Smooth muscle cell (in vitro differentiated cells): Measurements from ENCODE around the gene DPYD. TPM values are rescaled to one million over a fixed set of nuclear protein-coding genes. Genes with fewer than 3 reads are reported as not detected.

Source experiments
- DNase-seq: peaks from one replicate; lab custom pipeline; 2025; ENCODE audit not compliant: unreplicated experiment; lab: John Stamatoyannopoulos, UW
- H2AFZ ChIP-seq: fragments of 200-600 bp; sonication (generic); 2 replicates; pipeline ENCODE4 v1.6.0; 2016; ENCODE audit warnings: antibody characterized with exemption, low read depth, mild to moderate bottlenecking
- H3F3A ChIP-seq: fragments of 200-600 bp; sonication (generic); 2 replicates; pipeline ENCODE4 v1.6.0; 2017; ENCODE audit warnings: antibody characterized with exemption, low read depth
- H3K27ac ChIP-seq: fragments of 200-600 bp; sonication (generic); 2 replicates; pipeline ENCODE4 v1.5.1; 2016; ENCODE audit warnings: low read depth, mild to moderate bottlenecking
- H3K27me3 ChIP-seq: fragments of 200-600 bp; sonication (generic); 2 replicates; pipeline ENCODE4 v1.6.1; 2016; ENCODE audit warnings: low read depth, mild to moderate bottlenecking
- H3K36me3 ChIP-seq: fragments of 200-600 bp; sonication (generic); 2 replicates; pipeline ENCODE4 v1.5.1; 2016; ENCODE audit warnings: low read depth
- H3K4me1 ChIP-seq: fragments of 200-600 bp; sonication (generic); 2 replicates; pipeline ENCODE4 v1.5.1; 2016; ENCODE audit warnings: low read depth
- H3K4me2 ChIP-seq: fragments of 200-600 bp; sonication (generic); 2 replicates; pipeline ENCODE4 v1.6.0; 2016; ENCODE audit warnings: mild to moderate bottlenecking
- H3K4me3 ChIP-seq: fragments of 200-600 bp; sonication (generic); 2 replicates; pipeline ENCODE4 v1.5.1; 2016; ENCODE audit warnings: mild to moderate bottlenecking
- H3K79me2 ChIP-seq: fragments of 200-600 bp; sonication (generic); 2 replicates; pipeline ENCODE4 v1.6.0; 2016; ENCODE audit warnings: low read depth, mild to moderate bottlenecking
- H3K9ac ChIP-seq: fragments of 200-600 bp; sonication (generic); 2 replicates; pipeline ENCODE4 v1.6.0; 2016; ENCODE audit warnings: low read depth
- H3K9me3 ChIP-seq: fragments of 200-600 bp; sonication (generic); replicated peaks from 2 replicates; pipeline ENCODE4 v1.5.1; 2016; ENCODE audit warnings: low read depth
- H4K20me1 ChIP-seq: fragments of 200-600 bp; sonication (generic); 2 replicates; pipeline ENCODE4 v1.6.0; 2016; ENCODE audit warnings: low read depth
- WGBS: methylation state at CpG from one replicate; pipeline ENCODE4 v1.1.7; 2016; ENCODE audit warnings: low lambda C conversion rate; 5-methylcytosine and 5-hydroxymethylcytosine counted together
- polyA plus RNA-seq: library from polyadenylated mRNA; unstranded; fragments of >200 nt; fragmentation: Nextera tagmentation; extraction: Ambion mirVana; gene quantifications from 2 replicates; pipeline ENCODE4 v1.2.1, GENCODE V29; 2016
- total RNA-seq: library from RNA; depleted of rRNA; stranded (reverse); fragments of >200 nt; gene quantifications from 2 replicates; pipeline ENCODE4 v1.2.3, GENCODE V29; 2014
- TF ChIP-seq, protein P1 (sequence below): fragments of 200-600 bp; sonication (generic); IDR thresholded peaks from 2 replicates; pipeline ENCODE4 v1.5.1; 2017; ENCODE audit warnings: borderline replicate concordance, mild to moderate bottlenecking, antibody characterized with exemption; ENCODE audit not compliant: insufficient read depth, poor library complexity, severe bottlenecking

Gene DPYD
- total and polyA plus RNA-seq, 2 experiments from 2014 or later, result 1.8 to 2.0 TPM

GRCh38 chr1:97649591-97649990 lies 271.2 kb downstream of the DPYD start:
- no peak overlapping the region for H3K27ac ChIP-seq
- no peak overlapping the region for H3K4me2 ChIP-seq
- H3K9me3 ChIP-seq, result peaks cover 6% of the 10 kb centered on the region
- TF ChIP-seq, protein P1, sequence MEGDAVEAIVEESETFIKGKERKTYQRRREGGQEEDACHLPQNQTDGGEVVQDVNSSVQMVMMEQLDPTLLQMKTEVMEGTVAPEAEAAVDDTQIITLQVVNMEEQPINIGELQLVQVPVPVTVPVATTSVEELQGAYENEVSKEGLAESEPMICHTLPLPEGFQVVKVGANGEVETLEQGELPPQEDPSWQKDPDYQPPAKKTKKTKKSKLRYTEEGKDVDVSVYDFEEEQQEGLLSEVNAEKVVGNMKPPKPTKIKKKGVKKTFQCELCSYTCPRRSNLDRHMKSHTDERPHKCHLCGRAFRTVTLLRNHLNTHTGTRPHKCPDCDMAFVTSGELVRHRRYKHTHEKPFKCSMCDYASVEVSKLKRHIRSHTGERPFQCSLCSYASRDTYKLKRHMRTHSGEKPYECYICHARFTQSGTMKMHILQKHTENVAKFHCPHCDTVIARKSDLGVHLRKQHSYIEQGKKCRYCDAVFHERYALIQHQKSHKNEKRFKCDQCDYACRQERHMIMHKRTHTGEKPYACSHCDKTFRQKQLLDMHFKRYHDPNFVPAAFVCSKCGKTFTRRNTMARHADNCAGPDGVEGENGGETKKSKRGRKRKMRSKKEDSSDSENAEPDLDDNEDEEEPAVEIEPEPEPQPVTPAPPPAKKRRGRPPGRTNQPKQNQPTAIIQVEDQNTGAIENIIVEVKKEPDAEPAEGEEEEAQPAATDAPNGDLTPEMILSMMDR, result no peak
- no peaks in the 10 kb centered on the region for H3K79me2 ChIP-seq
- H3K4me3 ChIP-seq, result no peak overlapping the region
- no peak for DNase-seq
- no peaks in the 10 kb centered on the region for H3K36me3 ChIP-seq
- H4K20me1 ChIP-seq, result no peaks in the 10 kb centered on the region
- no peak overlapping the region for H2AFZ ChIP-seq
- 90% methylated on average over 4 of the region's 4 CpGs for WGBS
- no peak overlapping the region for H3K9ac ChIP-seq
- H3K27me3 ChIP-seq, result no peaks in the 10 kb centered on the region
- H3F3A ChIP-seq, result no peaks in the 10 kb centered on the region
- no peaks in the 10 kb centered on the region for H3K4me1 ChIP-seq

DNA sequence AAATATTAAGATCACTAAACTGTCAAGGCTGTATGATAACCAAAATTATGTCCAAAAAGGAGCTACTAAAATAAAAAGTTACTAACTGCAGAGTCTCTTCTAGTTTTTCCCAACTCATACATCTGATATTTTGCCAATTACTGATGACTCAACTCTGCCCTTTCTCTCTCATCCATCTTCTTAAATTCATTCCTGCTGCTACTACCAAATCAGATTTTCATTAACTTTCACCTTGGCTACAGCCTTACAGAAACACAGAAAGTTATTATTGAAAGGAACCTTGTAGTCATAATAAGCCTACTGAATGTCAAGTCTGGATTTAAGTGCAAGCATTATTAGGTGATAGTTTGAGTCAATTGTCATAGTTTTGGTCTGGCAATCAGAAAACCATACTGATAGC lies 273.1 kb downstream of the DPYD start:
- H3K4me2 ChIP-seq, result no peak overlapping the region
- H4K20me1 ChIP-seq, result no peaks in the 10 kb centered on the region
- no peak overlapping the region for H3K9ac ChIP-seq
- no peak for DNase-seq
- no peaks in the 10 kb centered on the region for H3K79me2 ChIP-seq
- no peaks in the 10 kb centered on the region for H3F3A ChIP-seq
- peaks cover 6% of the 10 kb centered on the region for H3K9me3 ChIP-seq
- H3K27me3 ChIP-seq, result no peaks in the 10 kb centered on the region
- no peak overlapping the region for H2AFZ ChIP-seq
- H3K4me3 ChIP-seq, result no peak overlapping the region
- H3K4me1 ChIP-seq, result no peaks in the 10 kb centered on the region
- TF ChIP-seq, protein P1, result no peak
- no peak overlapping the region for H3K27ac ChIP-seq
- H3K36me3 ChIP-seq, result no peaks in the 10 kb centered on the region

GRCh38 chr1:97646071-97646470 lies 274.8 kb downstream of the DPYD start:
- WGBS, result 100% methylated on average over 1 of the region's 1 CpG
- TF ChIP-seq, protein P1, result no peak
- Histone ChIP-seq H3K36me3 (no peaks in the 10 kb centered on the region), H3K79me2 (no peaks in the 10 kb centered on the region), H3K4me3 (no peak overlapping the region), H3K27ac (no peak overlapping the region), H3K4me1 (no peaks in the 10 kb centered on the region), H3K27me3 (no peaks in the 10 kb centered on the region), H3F3A (no peaks in the 10 kb centered on the region), H3K9ac (no peak overlapping the region), H3K4me2 (no peak overlapping the region), H3K9me3 (peaks cover 6% of the 10 kb centered on the region), H2AFZ (no peak overlapping the region), H4K20me1 (no peaks in the 10 kb centered on the region)
- DNase-seq, result no peak

GRCh38 chr1:97640677-97641076 lies 280.2 kb downstream of the DPYD start:
- no peak for DNase-seq
- Histone ChIP-seq H3K27ac (no peak overlapping the region), H2AFZ (no peak overlapping the region), H3K9ac (no peak overlapping the region), H3K36me3 (no peaks in the 10 kb centered on the region), H3K9me3 (no peaks in the 10 kb centered on the region), H3K4me1 (no peaks in the 10 kb centered on the region), H3F3A (no peaks in the 10 kb centered on the region), H3K27me3 (no peaks in the 10 kb centered on the region), H3K4me3 (no peak overlapping the region), H3K4me2 (no peak overlapping the region), H3K79me2 (no peaks in the 10 kb centered on the region), H4K20me1 (no peaks in the 10 kb centered on the region)
- TF ChIP-seq, protein P1, result no peak
